Activated CD8-positive, alpha-beta memory T cell treated with anti-CD3 and anti-CD28 coated beads, Interleukin-2, amount 10 ng/mL, durations not matched to agents 7 days and 5 days (primary cell): Measurements from ENCODE around the gene ZNF609. TPM values are rescaled to one million over a fixed set of nuclear protein-coding genes. Genes with fewer than 3 reads are reported as not detected.
A peak's percentile ranks its signal among the peaks of the same experiment; 100 is the strongest.
"Not testable (repeated sequence)": the region's sequence is repeated elsewhere in the genome, so short reads cannot be mapped to it uniquely, and the experiment has no call there.

Experiments
- ATAC-seq: fragments of 150-1000 bp; cut with Tn5 transposase; one replicate; pipeline ENCODE4 v1.10.0; 2021; ENCODE audit warnings: moderate library complexity
- CTCF ChIA-PET: fragments of 350-600 bp; sonication (Branson Sonifier 250); formaldehyde crosslinking; loops from one replicate; lab custom pipeline; 2021; ENCODE audit warnings: antibody characterized with exemption; lab: Charles Lee
- DNase-seq: peaks from one replicate; pipeline ENCODE4 v3.0.0-alpha.2; 2020
- H3K27ac Mint-ChIP-seq: one replicate; pipeline ENCODE4 v1.8.0; 2021; ENCODE audit warnings: mild to moderate bottlenecking, mixed read lengths
- H3K27me3 Mint-ChIP-seq: one replicate; pipeline ENCODE4 v1.8.0; 2021; ENCODE audit warnings: mixed read lengths
- H3K36me3 Mint-ChIP-seq: one replicate; pipeline ENCODE4 v1.8.0; 2021; ENCODE audit warnings: mild to moderate bottlenecking, mixed read lengths
- H3K4me1 Mint-ChIP-seq: one replicate; pipeline ENCODE4 v1.8.0; 2021; ENCODE audit warnings: mixed read lengths
- H3K4me3 Mint-ChIP-seq: one replicate; pipeline ENCODE4 v1.8.0; 2021; ENCODE audit warnings: mild to moderate bottlenecking, moderate library complexity, mixed read lengths
- H3K9me3 Mint-ChIP-seq: one replicate; pipeline ENCODE4 v1.8.0; 2022; ENCODE audit warnings: low read depth, mixed read lengths
- total RNA-seq, 2 experiments: library from RNA; stranded (reverse); gene quantifications; one replicate each; pipeline ENCODE4 v1.2.3, GENCODE V29; 2021

ZNF609 gene
- total RNA-seq, 2 experiments from 2014 or later: 36.8 to 47.5 TPM

DNA sequence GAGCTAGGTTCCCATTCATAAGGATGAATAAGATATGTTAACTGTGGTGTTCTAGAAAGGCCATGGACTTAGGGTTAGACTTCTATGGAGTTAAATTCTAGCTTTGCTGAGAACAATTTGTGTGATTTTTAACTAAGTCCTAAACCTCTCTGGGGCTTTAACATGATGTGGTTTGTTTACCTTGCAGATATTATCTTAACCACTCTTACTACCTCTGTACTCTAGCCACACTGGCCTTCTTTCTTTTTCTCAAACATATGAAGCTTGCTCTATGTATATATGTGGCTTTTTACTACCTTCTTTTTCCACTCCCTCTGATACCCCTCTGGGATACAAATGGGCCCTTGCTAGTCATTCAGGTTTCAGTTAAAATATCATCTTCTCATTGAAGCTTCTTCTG, 108.4 kb downstream of the ZNF609 start:
- Mint-ChIP-seq H3K9me3 (no peaks in the 10 kb centered on the region), H3K4me3 (no peak overlapping the region), H3K27me3 (no peaks in the 10 kb centered on the region), H3K27ac (no peak overlapping the region), H3K36me3 (peaks cover 9% of the 10 kb centered on the region), H3K4me1 (peaks cover 38% of the 10 kb centered on the region)
- CTCF ChIA-PET: interaction anchor here (1.1 to 1.3 kb wide), 2 partner anchors 11 to 159 kb away, joined by 3 read pairs; no protein-coding TSS in a partner anchor
- ATAC-seq: peak; percentile 49
- DNase-seq: no peak

DNA sequence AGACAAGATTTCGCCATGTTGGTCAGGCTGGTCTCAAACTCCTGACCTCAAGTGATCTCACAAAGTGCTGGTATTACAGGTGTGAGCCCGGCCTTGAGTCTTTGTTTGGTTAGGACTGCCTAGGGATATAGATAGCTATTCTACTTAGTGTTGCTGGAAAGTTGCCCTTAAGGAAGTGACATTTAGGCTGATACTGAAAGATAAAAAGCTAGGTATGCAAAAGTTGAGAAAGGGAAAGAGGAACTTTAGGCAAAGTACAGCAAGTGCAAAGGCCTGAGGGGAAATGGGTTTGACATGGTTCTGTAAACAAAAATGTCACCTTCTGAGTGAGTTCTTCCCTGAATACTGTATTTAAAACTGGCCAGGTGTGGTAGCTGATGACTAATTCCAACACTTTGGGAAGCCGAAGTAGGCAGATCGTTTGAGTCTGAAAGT, 111.5 kb downstream of the ZNF609 start:
- Mint-ChIP-seq H3K27me3 (no peaks in the 10 kb centered on the region), H3K9me3 (no peaks in the 10 kb centered on the region), H3K4me3 (no peak overlapping the region), H3K36me3 (peaks cover 9% of the 10 kb centered on the region), H3K27ac (peak overlapping the region; percentile 23), H3K4me1 (peaks cover 41% of the 10 kb centered on the region)
- DNase-seq (no peak), ATAC-seq (no peak)
- CTCF ChIA-PET: no interaction called here

DNA sequence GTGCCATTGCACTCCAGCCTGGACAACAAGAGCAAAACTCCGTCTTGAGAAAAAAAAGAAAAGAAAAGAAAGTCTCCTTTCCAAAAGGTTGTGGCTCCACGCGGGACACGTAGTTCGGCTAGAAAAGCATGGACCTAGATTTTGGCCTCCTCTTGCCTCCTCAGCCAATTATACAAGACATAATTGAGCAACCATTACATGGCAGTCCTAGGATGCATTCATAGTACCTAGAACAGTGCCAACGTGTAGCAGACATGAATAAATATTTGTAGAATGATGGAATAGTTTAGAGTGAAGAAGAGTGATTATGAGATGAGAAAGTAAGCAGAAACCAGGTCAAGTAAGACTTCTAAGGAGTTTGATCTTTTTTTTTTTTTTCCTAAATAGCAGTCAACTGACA, 112.5 kb downstream of the ZNF609 start:
- H3K36me3 Mint-ChIP-seq: peaks cover 9% of the 10 kb centered on the region
- ATAC-seq (no peak), DNase-seq (no peak)
- no peaks in the 10 kb centered on the region for H3K9me3 Mint-ChIP-seq
- no peak overlapping the region for H3K4me3 Mint-ChIP-seq
- CTCF ChIA-PET: no interaction called here
- no peaks in the 10 kb centered on the region for H3K27me3 Mint-ChIP-seq
- peaks cover 41% of the 10 kb centered on the region for H3K4me1 Mint-ChIP-seq
- no peak overlapping the region for H3K27ac Mint-ChIP-seq

DNA sequence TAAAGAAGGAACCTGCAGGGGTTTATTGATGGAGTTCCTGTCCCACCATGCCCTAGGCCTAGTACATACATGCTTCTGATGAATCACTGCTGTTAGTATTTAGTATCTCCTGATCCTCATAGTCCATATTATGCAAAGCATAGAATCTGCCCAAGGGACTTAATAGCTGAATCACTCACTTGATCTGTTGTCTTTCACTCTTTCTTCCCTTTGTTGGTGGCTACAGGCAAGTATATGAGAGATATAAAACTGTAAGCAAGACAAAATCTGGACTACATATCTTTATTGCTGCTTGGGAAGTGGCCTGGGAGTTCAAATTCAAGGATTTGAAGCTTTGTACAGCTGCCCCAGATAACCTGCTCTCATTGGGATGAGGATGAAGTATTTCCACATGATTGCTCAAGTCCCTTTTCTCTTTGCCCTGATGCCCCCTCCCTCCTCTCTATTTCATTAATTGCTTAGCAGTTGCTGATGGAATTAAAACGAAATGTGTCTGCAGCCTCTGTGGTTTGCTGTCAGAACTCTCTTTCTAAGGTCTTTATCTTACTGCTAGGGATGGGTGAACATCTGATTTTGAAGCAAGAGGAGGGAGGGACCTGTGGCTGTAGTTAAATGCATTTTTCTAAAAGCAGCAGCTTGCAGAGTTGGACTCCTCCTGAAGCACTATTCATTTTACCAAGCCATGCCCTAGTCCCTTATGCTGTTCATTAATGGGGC, 114.1 kb downstream of the ZNF609 start:
- Mint-ChIP-seq H3K9me3 (no peaks in the 10 kb centered on the region), H3K27me3 (no peaks in the 10 kb centered on the region), H3K4me1 (peaks cover 27% of the 10 kb centered on the region), H3K4me3 (no peak overlapping the region), H3K27ac (peak overlapping the region; percentile 9), H3K36me3 (peaks cover 14% of the 10 kb centered on the region)
- CTCF ChIA-PET: interaction anchor here (1.1 to 1.8 kb wide), 2 partner anchors 60 to 99 kb away, joined by 3 to 4 read pairs; no protein-coding TSS in a partner anchor
- DNase-seq (no peak), ATAC-seq (no peak)

DNA sequence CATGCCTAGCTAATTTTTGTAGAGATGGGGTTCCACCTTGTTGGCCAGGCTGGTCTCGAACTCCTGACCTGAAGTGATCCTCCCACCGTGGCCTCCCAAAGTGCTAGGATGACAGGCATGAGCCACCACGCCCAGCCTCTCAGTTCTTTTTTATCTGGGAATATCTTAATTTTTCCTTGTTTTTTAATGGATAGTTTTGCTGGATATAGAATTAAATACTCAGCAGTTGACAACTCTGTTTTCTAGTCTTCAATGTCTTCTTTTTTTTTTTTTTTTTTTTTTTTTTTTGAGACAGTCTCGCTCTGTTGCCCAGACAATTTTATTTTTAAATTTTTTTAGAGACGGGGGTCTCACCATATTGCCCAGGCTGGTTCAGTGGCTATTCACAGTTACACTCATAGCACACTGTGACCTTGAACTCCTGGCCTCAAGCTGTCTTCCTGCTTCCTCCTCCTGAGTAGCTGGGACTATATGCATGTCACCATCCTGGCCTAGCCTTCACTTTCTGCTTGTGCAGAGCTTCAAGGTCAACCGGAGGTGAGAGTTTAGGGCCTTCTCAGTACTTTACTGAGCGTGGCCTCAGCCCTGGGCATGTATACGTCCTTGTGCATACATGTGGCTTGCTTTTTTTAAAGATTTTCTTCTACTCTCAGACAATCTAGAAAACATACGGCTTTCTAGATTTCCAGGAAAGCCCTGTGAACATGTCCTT, 120.5 kb downstream of the ZNF609 start:
- H3K9me3 Mint-ChIP-seq: peaks cover 13% of the 10 kb centered on the region
- no peak overlapping the region for H3K27ac Mint-ChIP-seq
- ATAC-seq (no peak), DNase-seq (no peak)
- H3K4me3 Mint-ChIP-seq: no peak overlapping the region
- CTCF ChIA-PET: interaction anchor here (0.6 to 0.7 kb wide), 2 partner anchors 362 to 818 kb away, joined by 4 to 5 read pairs; no protein-coding TSS in a partner anchor
- H3K27me3 Mint-ChIP-seq: no peaks in the 10 kb centered on the region
- peaks cover 7% of the 10 kb centered on the region for H3K4me1 Mint-ChIP-seq
- peaks cover 32% of the 10 kb centered on the region for H3K36me3 Mint-ChIP-seq

DNA sequence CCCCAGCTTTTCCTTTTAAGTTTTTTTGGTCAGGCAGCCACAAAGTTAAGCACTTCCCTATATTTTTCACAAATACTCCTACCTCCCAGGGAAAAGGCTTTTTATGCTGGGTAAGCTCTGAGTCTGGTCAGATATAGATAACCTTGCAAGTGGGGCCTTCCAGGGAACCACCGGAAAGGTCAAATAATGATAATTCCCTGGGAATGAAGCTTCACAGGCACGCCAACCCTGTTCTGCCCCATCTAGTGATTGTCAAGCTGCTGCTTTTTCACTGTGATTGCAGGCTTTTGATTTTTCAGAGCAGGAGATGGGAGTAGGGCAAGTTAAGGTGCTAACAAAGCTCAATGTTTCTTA, 121.0 kb downstream of the ZNF609 start:
- H3K4me3 Mint-ChIP-seq: no peak overlapping the region
- peaks cover 8% of the 10 kb centered on the region for H3K4me1 Mint-ChIP-seq
- no peak overlapping the region for H3K27ac Mint-ChIP-seq
- ATAC-seq (no peak), DNase-seq (no peak)
- CTCF ChIA-PET: interaction anchor here (0.7 kb wide), 1 partner anchor 362 kb away, joined by 5 read pairs; no protein-coding TSS in a partner anchor
- no peaks in the 10 kb centered on the region for H3K27me3 Mint-ChIP-seq
- peaks cover 31% of the 10 kb centered on the region for H3K36me3 Mint-ChIP-seq
- H3K9me3 Mint-ChIP-seq: peaks cover 13% of the 10 kb centered on the region

DNA sequence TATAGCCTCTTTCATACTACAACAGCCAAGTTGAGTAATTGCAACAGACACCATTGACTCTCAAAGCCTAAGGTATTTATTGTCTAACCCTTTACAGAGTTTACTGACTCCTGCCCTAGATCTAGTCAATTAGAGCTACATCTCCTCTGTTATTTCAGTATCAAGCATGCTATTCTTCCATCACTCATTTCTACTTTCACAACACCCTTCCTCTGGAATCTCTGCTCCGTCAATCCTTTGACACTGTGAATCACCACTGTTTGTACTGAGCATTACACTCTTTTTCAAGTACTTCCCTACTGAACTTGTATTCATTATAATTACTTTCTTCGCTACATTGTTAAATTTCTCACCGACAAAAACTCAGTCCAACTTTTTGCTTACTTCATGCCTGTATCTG, 121.8 kb downstream of the ZNF609 start:
- peaks cover 13% of the 10 kb centered on the region for H3K9me3 Mint-ChIP-seq
- CTCF ChIA-PET: no interaction called here
- peaks cover 30% of the 10 kb centered on the region for H3K36me3 Mint-ChIP-seq
- no peak overlapping the region for H3K27ac Mint-ChIP-seq
- no peak for DNase-seq
- H3K4me3 Mint-ChIP-seq: no peak overlapping the region
- no peak for ATAC-seq
- no peaks in the 10 kb centered on the region for H3K27me3 Mint-ChIP-seq
- peaks cover 12% of the 10 kb centered on the region for H3K4me1 Mint-ChIP-seq

DNA sequence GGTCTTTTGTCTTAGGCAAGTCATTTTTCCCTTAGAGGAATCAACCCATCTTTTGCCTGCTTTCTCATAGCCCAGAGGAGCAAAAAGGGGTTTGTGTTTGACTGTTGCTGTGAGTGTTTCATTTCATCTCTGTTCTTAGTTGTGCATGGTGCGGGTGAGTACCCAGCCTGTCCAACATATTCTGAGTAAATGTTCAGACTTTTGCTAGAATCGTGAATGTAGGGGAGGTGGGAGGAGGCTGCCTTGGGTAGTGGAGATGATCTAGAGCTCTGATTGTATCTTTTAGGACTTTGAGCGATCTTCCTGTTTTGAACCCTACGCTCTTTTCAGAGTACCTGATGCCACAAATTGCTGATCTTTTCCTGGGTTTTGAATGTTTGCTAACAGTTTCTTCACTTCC, 123.1 kb downstream of the ZNF609 start:
- peaks cover 30% of the 10 kb centered on the region for H3K36me3 Mint-ChIP-seq
- CTCF ChIA-PET: no interaction called here
- peaks cover 13% of the 10 kb centered on the region for H3K9me3 Mint-ChIP-seq
- ATAC-seq (no peak), DNase-seq (no peak)
- H3K27ac Mint-ChIP-seq: peak overlapping the region; percentile 64
- no peak overlapping the region for H3K4me3 Mint-ChIP-seq
- H3K4me1 Mint-ChIP-seq: peaks cover 18% of the 10 kb centered on the region
- no peaks in the 10 kb centered on the region for H3K27me3 Mint-ChIP-seq

DNA sequence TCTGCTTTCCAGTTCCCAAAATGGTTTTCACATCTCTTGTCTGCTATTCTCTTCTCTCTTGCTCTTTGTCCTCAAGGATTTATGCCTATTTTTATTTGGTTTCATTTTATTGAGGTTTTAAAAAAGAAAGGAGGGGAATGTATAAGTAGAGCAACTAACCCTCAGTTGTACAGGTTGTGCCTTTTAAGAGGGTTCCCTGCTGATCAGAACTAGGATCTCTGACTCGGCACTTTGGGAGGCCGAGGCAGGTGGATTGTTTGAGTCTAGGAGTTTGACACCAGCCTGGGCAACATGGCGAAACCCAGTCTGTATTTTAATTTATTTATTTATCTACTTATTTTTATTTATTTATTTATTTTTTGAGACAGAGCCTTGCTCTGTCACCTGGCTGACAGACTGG, 123.6 kb downstream of the ZNF609 start:
- H3K27ac Mint-ChIP-seq: peak overlapping the region; percentile 64
- peaks cover 26% of the 10 kb centered on the region for H3K36me3 Mint-ChIP-seq
- CTCF ChIA-PET: no interaction called here
- H3K9me3 Mint-ChIP-seq: peaks cover 13% of the 10 kb centered on the region
- ATAC-seq (no peak), DNase-seq (no peak)
- H3K27me3 Mint-ChIP-seq: no peaks in the 10 kb centered on the region
- no peak overlapping the region for H3K4me3 Mint-ChIP-seq
- H3K4me1 Mint-ChIP-seq: peaks cover 21% of the 10 kb centered on the region

DNA sequence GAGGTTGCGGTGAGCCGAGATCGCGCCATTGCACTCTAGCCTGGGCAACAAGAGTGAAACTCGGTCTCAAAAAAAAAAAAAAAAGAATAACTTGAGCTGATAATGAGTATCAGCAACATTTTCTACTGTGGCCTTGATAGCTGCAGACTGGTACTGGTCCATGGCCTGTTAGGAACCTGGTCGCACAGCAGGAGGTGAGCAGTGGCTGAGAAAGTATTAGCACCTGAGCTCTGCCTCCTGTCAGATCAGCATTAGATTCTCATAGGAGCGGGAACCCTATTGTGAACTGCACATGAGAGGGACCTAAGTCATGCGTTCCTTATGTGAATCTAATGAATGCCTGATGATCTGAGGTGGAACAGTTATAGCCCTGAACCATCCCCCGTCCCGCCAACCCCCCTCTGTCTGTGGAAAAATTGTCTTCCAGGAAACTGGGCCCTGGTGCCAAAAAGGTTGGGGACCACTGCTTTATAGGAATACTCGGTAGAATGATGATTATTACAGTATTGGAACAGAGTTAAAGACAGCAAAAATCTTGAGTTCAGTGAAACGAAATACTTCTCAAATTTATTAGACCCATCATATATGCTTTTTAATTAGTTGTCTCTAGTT, 126.0 kb downstream of the ZNF609 start:
- ATAC-seq: no peak
- Mint-ChIP-seq H3K9me3 (peaks cover 6% of the 10 kb centered on the region), H3K27ac (no peak overlapping the region), H3K4me1 (peaks cover 31% of the 10 kb centered on the region), H3K4me3 (no peak overlapping the region), H3K27me3 (no peaks in the 10 kb centered on the region), H3K36me3 (peaks cover 18% of the 10 kb centered on the region)
- no peak for DNase-seq
- CTCF ChIA-PET: no interaction called here

DNA sequence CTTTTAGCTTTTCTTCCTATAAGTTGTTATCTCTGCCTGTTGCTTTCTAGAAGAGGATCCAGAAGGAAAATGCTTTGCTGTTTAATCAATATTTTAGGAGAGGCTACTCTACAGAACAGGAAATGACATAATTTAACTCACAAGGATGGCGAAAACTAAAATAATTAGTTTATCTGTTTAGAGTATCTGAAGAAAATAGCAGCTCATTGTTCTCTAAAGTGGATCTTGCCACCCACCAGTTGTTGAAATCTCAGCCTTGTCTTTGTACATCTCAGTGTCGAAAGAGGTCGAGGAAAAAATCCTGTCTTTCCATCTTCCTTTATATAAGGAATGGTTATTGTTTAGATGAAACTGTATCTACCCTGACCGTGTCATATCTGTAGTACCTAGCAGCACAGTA, 126.6 kb downstream of the ZNF609 start:
- peaks cover 5% of the 10 kb centered on the region for H3K9me3 Mint-ChIP-seq
- no peak overlapping the region for H3K27ac Mint-ChIP-seq
- ATAC-seq: no peak
- CTCF ChIA-PET: interaction anchor here (1.2 kb wide), 1 partner anchor 67 kb away, joined by 3 read pairs; no protein-coding TSS in a partner anchor
- DNase-seq: no peak
- H3K27me3 Mint-ChIP-seq: no peaks in the 10 kb centered on the region
- H3K4me1 Mint-ChIP-seq: peaks cover 31% of the 10 kb centered on the region
- H3K4me3 Mint-ChIP-seq: no peak overlapping the region
- peaks cover 15% of the 10 kb centered on the region for H3K36me3 Mint-ChIP-seq

DNA sequence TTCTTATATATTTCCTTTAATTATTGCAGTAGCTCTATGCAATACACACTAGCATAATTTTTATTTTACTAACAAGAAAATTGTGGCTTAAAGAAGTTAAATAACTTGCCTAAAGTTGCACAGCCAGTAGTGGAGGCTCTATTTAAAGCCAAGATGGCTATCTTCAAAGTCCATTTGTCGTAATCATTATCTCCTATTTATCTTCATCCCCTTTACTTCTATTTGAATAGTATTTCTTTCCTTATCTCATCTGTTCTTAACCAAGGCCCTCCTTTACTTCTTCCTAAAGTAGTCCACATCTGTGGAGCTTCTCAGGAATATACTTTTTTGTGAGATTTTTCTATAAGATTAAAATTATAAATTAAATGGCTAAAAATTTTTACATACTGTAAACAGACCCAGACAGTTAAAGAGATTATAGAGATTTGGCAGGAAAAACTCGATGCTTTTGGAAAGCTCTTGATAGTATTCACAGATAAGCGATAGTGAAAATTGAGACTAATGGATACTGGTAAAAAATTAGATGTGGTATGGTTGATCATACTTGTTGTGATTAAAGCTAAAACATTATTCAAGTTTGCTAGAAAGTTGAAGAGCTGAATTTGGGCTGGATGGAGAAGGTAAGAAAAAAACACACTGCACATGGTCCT, 129.2 kb downstream of the ZNF609 start:
- Mint-ChIP-seq H3K4me3 (no peak overlapping the region), H3K27ac (peak overlapping the region; percentile 52), H3K27me3 (no peaks in the 10 kb centered on the region), H3K9me3 (no peaks in the 10 kb centered on the region), H3K4me1 (peaks cover 29% of the 10 kb centered on the region), H3K36me3 (peaks cover 4% of the 10 kb centered on the region)
- CTCF ChIA-PET: interaction anchor here (1.2 kb wide), 1 partner anchor 74 kb away, joined by 3 read pairs; no protein-coding TSS in a partner anchor
- no peak for DNase-seq
- no peak for ATAC-seq

DNA sequence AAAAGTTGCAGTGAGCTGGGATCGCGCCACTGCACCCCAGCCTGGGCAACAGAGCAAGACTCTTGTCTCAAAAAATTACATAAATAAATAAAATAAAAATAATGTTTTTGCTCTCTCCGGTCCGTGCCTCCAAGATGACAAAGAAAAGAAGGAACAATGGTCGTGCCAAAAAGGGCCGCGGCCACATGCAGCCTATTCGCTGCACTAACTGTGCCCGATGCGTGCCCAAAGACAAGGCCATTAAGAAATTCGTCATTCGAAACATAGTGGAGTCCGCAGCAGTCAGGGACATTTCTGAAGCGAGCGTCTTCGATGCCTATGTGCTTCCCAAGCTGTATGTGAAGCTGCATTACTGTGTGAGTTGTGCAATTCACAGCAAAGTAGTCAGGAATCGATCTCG, 132.5 kb downstream of the ZNF609 start:
- CTCF ChIA-PET, H3K36me3 Mint-ChIP-seq, H3K27ac Mint-ChIP-seq, DNase-seq, ATAC-seq, H3K27me3 Mint-ChIP-seq, H3K9me3 Mint-ChIP-seq, H3K4me3 Mint-ChIP-seq: not testable (repeated sequence)
- peaks cover 36% of the 10 kb centered on the region for H3K4me1 Mint-ChIP-seq
